Activated T-cell treated with anti-CD3 and anti-CD28 coated beads, Interleukin-2, amount 50 U/mL, for 72 hours (primary cell): ENCODE results near the gene CXCL5. TPM values are rescaled to one million over a fixed set of nuclear protein-coding genes. Genes with fewer than 3 reads are reported as not detected.

Experiments used
- ATAC-seq, 2 donors: fragments of 150-1000 bp; cut with Tn5 transposase; replicated peaks in 1 of 2; 2 replicates each; pipeline ENCODE4 v1.10.0; 2021; ENCODE audit warnings: moderate library complexity in 2 of 2, mild to moderate bottlenecking in 1 of 2
- DNase-seq, 2 donors: peaks; one replicate each; pipeline ENCODE4 v3.0.0; 2021 to 2022; ENCODE audit warnings: mixed read lengths in 1 of 2
- H3K27ac Mint-ChIP-seq: one replicate; pipeline ENCODE4 v1.8.0; 2022; ENCODE audit warnings: mild to moderate bottlenecking, moderate library complexity, mixed read lengths
- H3K27me3 Mint-ChIP-seq: one replicate; pipeline ENCODE4 v1.8.0; 2022; ENCODE audit warnings: low read depth, mixed read lengths
- H3K36me3 Mint-ChIP-seq, 2 donors: one replicate each; pipeline ENCODE4 v1.8.0; 2022; ENCODE audit warnings: mixed read lengths in 2 of 2, mild to moderate bottlenecking in 1 of 2; ENCODE audit not compliant: insufficient read depth in 2 of 2
- H3K4me1 Mint-ChIP-seq: one replicate; pipeline ENCODE4 v1.8.0; 2022; ENCODE audit warnings: low read depth, mixed read lengths
- H3K4me3 Mint-ChIP-seq, 2 donors: one replicate each; pipeline ENCODE4 v1.8.0; 2022; ENCODE audit warnings: mild to moderate bottlenecking in 2 of 2, mixed read lengths in 2 of 2, moderate library complexity in 2 of 2
- H3K9me3 Mint-ChIP-seq, 2 donors: one replicate each; pipeline ENCODE4 v1.8.0; 2022; ENCODE audit warnings: mixed read lengths in 2 of 2
- total RNA-seq, 2 donors: library from RNA; stranded (reverse); gene quantifications; one replicate each; pipeline ENCODE4 v1.2.3, GENCODE V29; 2022

The CXCL5 gene
- total RNA-seq: not detected

DNA sequence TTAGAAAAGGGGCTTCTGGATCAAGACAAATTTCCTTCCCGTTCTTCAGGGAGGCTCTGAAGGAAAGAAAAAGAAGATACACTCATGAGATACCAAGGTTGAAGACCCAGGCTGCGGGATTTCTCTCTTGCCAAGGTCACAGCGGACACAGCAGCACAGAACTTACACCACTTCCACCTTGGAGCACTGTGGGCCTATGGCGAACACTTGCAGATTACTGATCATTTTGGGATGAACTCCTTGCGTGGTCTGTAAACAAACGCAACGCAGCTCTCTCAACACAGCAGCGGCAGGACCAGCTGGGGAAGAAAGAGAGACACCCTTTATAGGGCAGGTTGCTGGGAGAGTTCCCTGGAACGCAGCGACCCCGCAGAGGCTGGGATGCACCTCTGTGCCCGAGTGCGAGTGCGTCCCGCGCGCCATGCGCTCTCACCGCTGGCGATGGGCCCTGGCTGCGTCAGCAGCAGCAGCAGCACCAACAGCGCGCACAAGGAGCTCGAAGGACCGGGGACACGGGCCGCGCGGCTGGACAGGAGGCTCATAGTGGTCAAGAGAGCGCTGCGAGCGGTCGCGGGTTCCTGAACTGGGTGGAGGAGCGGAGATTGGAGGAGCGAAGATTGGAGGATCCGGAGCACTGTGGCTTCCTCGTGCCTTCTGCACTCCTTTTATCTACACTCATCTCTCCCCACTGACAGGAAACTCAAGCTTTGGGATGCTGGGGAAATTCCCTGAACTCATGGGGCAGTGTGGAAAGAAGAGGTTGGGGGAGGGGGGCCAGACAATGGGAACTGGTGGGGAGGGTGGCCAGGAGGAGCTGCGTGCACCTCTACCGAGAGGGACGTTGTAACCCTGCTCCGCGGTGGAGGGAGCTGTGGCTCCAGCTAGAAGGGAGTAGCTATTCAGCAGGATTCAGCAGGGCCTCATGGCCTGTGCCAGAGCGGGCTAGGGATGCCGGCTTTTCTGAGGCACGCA, at the start of gene CXCL5:
Gene CXCL5 (minus strand): TSS at position 638 of the 972 bp plus-strand sequence. CDS start 96 bp downstream, at position 542.
- Mint-ChIP-seq H3K27me3 (peaks cover 20% of the 10 kb centered on the region), H3K4me1 (peaks cover 5% of the 10 kb centered on the region), H3K27ac (no peak within 1 kb of the TSS), H3K9me3 (no peaks in the 10 kb centered on the region), H3K36me3 (no peaks in the 10 kb centered on the region), H3K4me3 (peak within 1 kb of the TSS in 1 of 2 donors; percentile 48)
- ATAC-seq (no peak), DNase-seq (no peak)

DNA sequence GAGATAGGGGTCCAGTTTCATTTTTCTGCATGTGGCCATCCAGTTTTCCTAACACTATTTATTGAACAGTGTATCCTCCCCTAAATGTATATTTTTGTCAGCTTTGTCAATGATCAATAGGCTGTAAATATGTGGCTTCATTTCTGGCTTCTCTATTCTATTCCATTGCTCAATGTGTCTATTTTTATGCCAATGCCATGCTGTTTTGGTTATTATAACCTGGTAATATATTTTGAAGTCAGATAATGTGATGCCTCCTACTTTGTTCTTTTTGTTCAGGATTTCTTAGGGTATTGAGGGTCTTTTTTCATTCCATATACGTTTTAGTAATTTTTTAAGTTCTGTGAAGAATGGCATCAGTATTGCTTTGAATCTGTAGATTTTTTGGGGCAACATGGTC, 48.7 kb upstream of the CXCL5 start:
- H3K9me3 Mint-ChIP-seq: peaks cover 2 to 5% of the 10 kb centered on the region in 2 donors
- H3K27ac Mint-ChIP-seq: no peak overlapping the region
- peaks cover 10% of the 10 kb centered on the region for H3K27me3 Mint-ChIP-seq
- ATAC-seq: no peak
- H3K4me1 Mint-ChIP-seq: no peaks in the 10 kb centered on the region
- no peak for DNase-seq
- peaks cover 0 to 2% of the 10 kb centered on the region in 2 donors for H3K36me3 Mint-ChIP-seq
- no peak overlapping the region for H3K4me3 Mint-ChIP-seq

DNA sequence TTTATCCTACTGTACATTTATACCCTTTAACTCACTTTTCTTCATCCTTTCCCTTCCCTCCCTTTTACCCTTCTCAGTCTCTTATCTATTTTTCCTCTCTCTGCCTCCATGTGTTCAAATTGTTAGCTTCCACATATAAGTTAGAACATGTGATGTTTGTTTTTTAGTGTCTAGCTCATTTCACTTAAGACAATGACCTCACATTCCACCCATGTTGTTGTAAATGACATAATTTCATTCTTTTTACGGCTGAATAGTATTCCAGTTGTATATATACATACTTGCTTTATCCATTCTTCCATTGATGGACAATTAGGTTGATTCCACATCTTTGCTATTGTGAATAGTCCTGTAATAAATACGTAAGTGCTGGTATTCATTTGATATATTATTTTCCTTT, 47.3 kb upstream of the CXCL5 start:
- peaks cover 0 to 2% of the 10 kb centered on the region in 2 donors for H3K36me3 Mint-ChIP-seq

GRCh38 chr4:74045247-74045646, 46.8 kb upstream of the CXCL5 start:
- Mint-ChIP-seq H3K27me3 (peaks cover 29% of the 10 kb centered on the region), H3K4me3 (no peak overlapping the region), H3K27ac (no peak overlapping the region), H3K9me3 (peaks cover 2 to 5% of the 10 kb centered on the region in 2 donors), H3K4me1 (no peaks in the 10 kb centered on the region), H3K36me3 (peaks cover 0 to 2% of the 10 kb centered on the region in 2 donors)
- DNase-seq (no peak), ATAC-seq (no peak)

More for the DNA sequence above, 47.3 kb upstream of the CXCL5 start:
- H3K4me3 Mint-ChIP-seq: no peak overlapping the region
- peaks cover 24% of the 10 kb centered on the region for H3K27me3 Mint-ChIP-seq
- ATAC-seq (no peak), DNase-seq (no peak)
- H3K9me3 Mint-ChIP-seq: peaks cover 2 to 5% of the 10 kb centered on the region in 2 donors
- H3K4me1 Mint-ChIP-seq: no peaks in the 10 kb centered on the region
- H3K27ac Mint-ChIP-seq: no peak overlapping the region

- peaks cover 35% of the 10 kb centered on the region for H3K27me3 Mint-ChIP-seq
- H3K27ac Mint-ChIP-seq: no peak overlapping the region
- peaks cover 2 to 5% of the 10 kb centered on the region in 2 donors for H3K9me3 Mint-ChIP-seq
- ATAC-seq: no peak
- H3K4me1 Mint-ChIP-seq: no peaks in the 10 kb centered on the region
- H3K36me3 Mint-ChIP-seq: peaks cover 0 to 2% of the 10 kb centered on the region in 2 donors
- DNase-seq: no peak
- no peak overlapping the region for H3K4me3 Mint-ChIP-seq
Measured at GRCh38 chr4:74044677-74045076, 46.2 kb upstream of the CXCL5 start.

GRCh38 chr4:74042681-74043080, 44.2 kb upstream of the CXCL5 start:
- ATAC-seq: no peak

DNA sequence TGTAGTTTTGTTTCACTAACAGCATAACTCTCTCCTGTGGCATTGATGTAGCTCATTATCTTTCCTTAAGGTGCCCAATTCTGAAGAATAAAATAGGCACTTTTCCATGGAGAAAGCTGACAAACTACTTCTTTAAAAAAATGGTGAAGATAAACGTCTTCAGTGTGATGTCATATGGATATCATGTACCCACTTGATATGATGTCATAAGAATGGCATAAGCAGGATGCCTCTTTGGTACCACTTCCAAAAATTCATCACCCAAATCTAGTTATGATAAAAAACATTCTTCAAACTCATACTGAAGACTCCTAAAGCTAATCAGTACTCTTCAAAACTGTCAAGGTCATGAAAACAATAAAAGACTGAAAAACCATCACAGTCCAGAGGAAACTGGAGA, 42.9 kb upstream of the CXCL5 start:
- Mint-ChIP-seq H3K4me1 (peaks cover 6% of the 10 kb centered on the region), H3K27me3 (peaks cover 49% of the 10 kb centered on the region), H3K9me3 (no peaks in the 10 kb centered on the region), H3K4me3 (no peak overlapping the region), H3K27ac (no peak overlapping the region), H3K36me3 (no peaks in the 10 kb centered on the region)
- no peak for ATAC-seq
- no peak for DNase-seq

More at GRCh38 chr4:74042681-74043080, 44.2 kb upstream of the CXCL5 start:
- Mint-ChIP-seq H3K36me3 (peaks cover 0 to 2% of the 10 kb centered on the region in 2 donors), H3K4me3 (no peak overlapping the region), H3K9me3 (no peaks in the 10 kb centered on the region), H3K27me3 (peaks cover 41% of the 10 kb centered on the region), H3K4me1 (peaks cover 6% of the 10 kb centered on the region), H3K27ac (no peak overlapping the region)
- DNase-seq: no peak

DNA sequence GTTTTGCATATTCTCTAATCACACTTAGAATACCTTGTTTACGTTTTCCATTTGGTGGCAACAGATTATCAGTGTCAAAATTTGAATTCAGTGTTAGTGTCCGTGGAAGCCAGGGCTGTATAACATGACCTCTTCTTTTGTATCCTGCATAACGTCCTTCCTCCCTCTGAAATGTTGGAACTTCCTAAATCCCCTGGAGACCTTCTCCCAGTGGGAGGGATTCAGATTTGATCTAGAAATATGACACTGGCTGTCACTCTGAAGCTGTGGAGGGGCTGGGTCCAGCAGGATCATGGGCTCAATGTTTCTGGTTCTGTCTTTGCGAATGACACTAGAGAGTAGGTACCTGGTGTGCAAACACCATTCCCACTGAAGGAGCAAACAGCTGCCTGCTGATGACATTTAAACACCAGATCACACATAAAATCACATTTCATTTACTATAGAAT, 40.9 kb upstream of the CXCL5 start:
- H3K27ac Mint-ChIP-seq: no peak overlapping the region
- peaks cover 49% of the 10 kb centered on the region for H3K27me3 Mint-ChIP-seq
- H3K9me3 Mint-ChIP-seq: no peaks in the 10 kb centered on the region
- no peaks in the 10 kb centered on the region for H3K36me3 Mint-ChIP-seq
- peaks cover 6% of the 10 kb centered on the region for H3K4me1 Mint-ChIP-seq
- DNase-seq: no peak
- no peak for ATAC-seq
- peak overlapping the region; percentile 81 to 84 for H3K4me3 Mint-ChIP-seq

DNA sequence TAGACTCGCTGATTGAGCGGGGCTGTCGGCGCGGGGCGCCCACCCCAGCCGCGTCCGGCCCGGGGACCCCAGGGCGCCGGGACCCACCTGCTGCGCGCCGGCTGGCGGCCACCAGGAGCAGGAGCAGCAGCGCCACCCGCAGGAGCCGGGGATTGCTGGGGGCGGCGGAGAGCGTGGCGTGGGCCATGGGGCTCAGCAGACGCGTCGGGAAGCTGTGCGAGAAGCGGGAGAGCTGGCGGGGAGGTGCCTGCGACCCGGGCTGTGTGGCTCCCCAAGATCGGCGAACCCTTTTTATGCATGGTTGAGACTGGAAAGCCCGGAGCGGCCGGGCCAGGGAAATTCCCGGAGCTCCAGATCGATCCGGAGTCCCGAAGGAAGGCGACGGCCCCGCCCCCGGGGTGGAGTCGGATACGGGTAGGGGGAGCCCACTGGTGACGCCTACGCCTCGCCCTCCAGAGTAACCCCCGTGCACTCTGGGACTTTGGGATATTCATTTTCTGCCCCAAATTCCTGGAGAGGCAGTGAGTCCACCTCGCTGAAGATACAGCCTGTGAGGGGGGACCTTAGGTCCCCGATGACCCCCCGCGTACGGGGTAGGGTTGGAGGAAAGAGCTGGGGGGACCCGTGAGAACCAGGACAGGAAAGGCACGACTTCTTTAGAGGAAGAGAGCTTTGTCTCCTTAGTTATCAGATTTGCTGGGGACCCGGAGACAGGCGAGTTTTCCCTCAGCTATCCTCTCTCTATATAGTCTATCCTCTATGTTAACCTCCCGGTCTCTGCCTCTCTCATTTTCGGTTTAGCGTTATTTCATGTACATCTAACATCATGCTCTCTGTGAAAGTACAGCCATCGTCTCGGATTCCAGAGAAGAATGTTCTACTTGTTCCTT, 40.2 kb upstream of the CXCL5 start, which contains the start of gene CXCL3:
Gene CXCL3 (minus strand): TSS at position 265 of the 890 bp plus-strand sequence. CDS start 78 bp downstream, at position 187.
- Mint-ChIP-seq H3K27ac (no peak within 1 kb of the TSS), H3K36me3 (no peaks in the 10 kb centered on the region), H3K9me3 (no peaks in the 10 kb centered on the region), H3K4me1 (peaks cover 6% of the 10 kb centered on the region), H3K27me3 (peaks cover 49% of the 10 kb centered on the region), H3K4me3 (peak within 1 kb of the TSS; percentile 81 to 84)
- ATAC-seq: peak; percentile 73 to 80
- DNase-seq: peak in 1 of 2 donors; percentile 33

DNA sequence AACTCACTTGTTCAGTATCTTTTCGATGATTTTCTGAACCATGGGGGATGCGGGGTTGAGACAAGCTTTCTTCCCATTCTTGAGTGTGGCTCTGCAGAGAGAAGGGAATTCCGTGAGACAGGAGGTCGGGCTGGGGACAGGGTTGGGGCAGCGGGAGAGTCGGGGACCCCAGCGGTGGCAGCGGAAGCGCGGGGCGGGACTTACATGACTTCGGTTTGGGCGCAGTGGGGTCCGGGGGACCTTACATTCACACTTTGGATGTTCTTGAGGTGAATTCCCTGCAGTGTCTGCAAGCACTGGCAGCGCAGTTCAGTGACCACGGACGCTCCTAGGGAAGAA, 39.6 kb upstream of the CXCL5 start:
- no peaks in the 10 kb centered on the region for H3K36me3 Mint-ChIP-seq
- peak overlapping the region; percentile 81 to 84 for H3K4me3 Mint-ChIP-seq
- H3K27ac Mint-ChIP-seq: no peak overlapping the region
- no peak for DNase-seq
- no peak for ATAC-seq
- H3K9me3 Mint-ChIP-seq: no peaks in the 10 kb centered on the region
- peaks cover 49% of the 10 kb centered on the region for H3K27me3 Mint-ChIP-seq
- peaks cover 6% of the 10 kb centered on the region for H3K4me1 Mint-ChIP-seq

- no peak overlapping the region for H3K27ac Mint-ChIP-seq
- H3K27me3 Mint-ChIP-seq: peaks cover 47% of the 10 kb centered on the region
- ATAC-seq (no peak), DNase-seq (no peak)
- H3K36me3 Mint-ChIP-seq: no peaks in the 10 kb centered on the region
- peaks cover 0 to 4% of the 10 kb centered on the region in 2 donors for H3K9me3 Mint-ChIP-seq
- peak overlapping the region; percentile 81 to 84 for H3K4me3 Mint-ChIP-seq
- peaks cover 6% of the 10 kb centered on the region for H3K4me1 Mint-ChIP-seq
Measured at GRCh38 chr4:74037076-74037955, 38.8 kb upstream of the CXCL5 start.

DNA sequence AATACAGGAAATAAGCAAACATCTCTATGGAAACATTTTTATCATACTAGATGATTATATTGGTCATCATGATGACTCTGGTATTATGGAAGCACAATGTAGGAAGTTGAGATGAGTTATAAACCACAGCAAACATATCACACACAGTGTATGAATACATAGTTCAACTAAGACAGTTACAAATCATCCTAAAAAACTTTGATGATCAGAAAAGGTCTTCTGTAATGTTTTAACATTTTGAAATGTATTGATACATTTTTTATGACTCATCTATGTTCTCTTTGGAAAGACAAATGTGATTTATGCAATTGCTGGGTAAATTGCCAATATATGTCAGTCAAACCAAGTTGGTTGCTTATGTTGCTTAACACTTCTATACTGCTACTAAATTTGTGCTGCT, 35.3 kb upstream of the CXCL5 start:
- peaks cover 13% of the 10 kb centered on the region for H3K27me3 Mint-ChIP-seq
- H3K9me3 Mint-ChIP-seq: peaks cover 0 to 4% of the 10 kb centered on the region in 2 donors
- H3K4me3 Mint-ChIP-seq: no peak overlapping the region
- H3K4me1 Mint-ChIP-seq: no peaks in the 10 kb centered on the region
- H3K27ac Mint-ChIP-seq: no peak overlapping the region
- H3K36me3 Mint-ChIP-seq: no peaks in the 10 kb centered on the region
- ATAC-seq (peak; percentile 45 to 51), DNase-seq (no peak)
